ENCODE measurements around the gene TM4SF20.

The TM4SF20 gene

GRCh38 chr2:227324642-227324994, 54.5 kb downstream of the TM4SF20 start:
- no peak for TF ChIP-seq CTCF (IDR thresholded peaks at IDR 0.05; ENCODE audit: control insufficient read depth, insufficient read depth, low read depth, low read length, missing control alignments)
- peak overlapping the region; percentile 84 for H3K4me3 ChIP-seq (ENCODE audit: control insufficient read depth, low read depth, low read length)
- no peak for DNase-seq (ENCODE audit: low read depth)

DNA sequence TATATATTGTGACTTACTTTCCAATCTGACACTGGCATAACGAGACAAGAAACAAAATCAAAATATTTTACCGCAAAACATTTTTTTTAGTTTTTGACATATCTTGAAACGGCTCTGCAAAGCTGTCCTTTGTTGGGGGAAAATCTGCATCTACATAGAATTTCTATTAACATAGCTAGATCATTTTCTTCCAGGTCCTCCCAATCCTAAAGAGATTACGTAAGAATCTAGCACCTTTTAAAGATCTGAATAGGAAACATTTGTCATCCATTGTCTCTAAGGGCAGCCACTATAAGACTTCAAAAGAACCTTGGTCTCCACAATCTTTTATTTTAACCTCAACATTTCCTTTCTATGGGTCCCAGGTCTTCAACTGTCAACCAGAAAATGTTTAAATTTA, 55.3 kb downstream of the TM4SF20 start:
- DNase-seq (ENCODE audit: low read depth) = no peak
- no peak overlapping the region for H3K4me3 ChIP-seq (ENCODE audit: control insufficient read depth, low read depth, low read length)
- no peak for TF ChIP-seq CTCF (IDR thresholded peaks at IDR 0.05; ENCODE audit: control insufficient read depth, insufficient read depth, low read depth, low read length, missing control alignments)

DNA sequence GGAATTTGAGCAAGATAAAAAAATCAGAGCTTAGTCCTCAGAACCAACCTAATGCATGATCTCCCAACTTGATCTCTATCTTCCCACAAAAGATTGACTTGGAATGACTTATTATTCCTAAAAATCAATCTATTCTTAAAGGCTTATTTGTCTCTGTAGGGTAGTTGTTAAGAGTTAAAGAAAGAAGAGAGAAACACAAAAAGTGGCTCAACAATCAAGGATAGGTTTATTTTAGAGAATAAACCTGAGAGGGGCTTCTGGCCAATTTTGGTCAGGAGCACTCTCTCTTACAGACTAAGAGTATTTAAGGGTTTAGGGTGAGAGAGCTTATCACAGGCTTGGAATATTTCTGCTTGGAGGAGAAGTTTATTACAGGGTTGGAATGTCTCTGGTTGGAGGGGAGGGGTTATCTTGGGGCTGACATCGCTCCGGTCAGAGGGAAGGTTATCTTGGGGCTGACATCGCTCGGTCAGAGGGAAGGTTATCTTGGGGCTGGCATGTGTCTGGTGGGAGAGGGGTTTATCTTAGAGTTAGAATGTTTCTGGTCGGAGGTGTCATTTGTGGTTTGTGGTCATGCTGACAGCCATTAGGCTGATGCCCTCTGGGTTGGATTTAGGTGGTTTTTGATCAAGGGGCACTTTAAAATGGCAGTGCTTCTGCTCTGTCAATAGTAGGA, 56.4 kb downstream of the TM4SF20 start:
- TF ChIP-seq CTCF (IDR thresholded peaks at IDR 0.05; ENCODE audit: control insufficient read depth, insufficient read depth, low read depth, low read length, missing control alignments) = no peak
- no peak for DNase-seq (ENCODE audit: low read depth)
- H3K4me3 ChIP-seq (ENCODE audit: control insufficient read depth, low read depth, low read length) = no peak overlapping the region

GRCh38 chr2:227320305-227321094, 58.6 kb downstream of the TM4SF20 start:
- no peak for DNase-seq (ENCODE audit: low read depth)
- no peak overlapping the region for H3K4me3 ChIP-seq (ENCODE audit: control insufficient read depth, low read depth, low read length)
- TF ChIP-seq CTCF (IDR thresholded peaks at IDR 0.05; ENCODE audit: control insufficient read depth, insufficient read depth, low read depth, low read length, missing control alignments) = no peak

- no peak for DNase-seq (ENCODE audit: low read depth)
- no peak overlapping the region for H3K4me3 ChIP-seq (ENCODE audit: control insufficient read depth, low read depth, low read length)
- no peak for TF ChIP-seq CTCF (IDR thresholded peaks at IDR 0.05; ENCODE audit: control insufficient read depth, insufficient read depth, low read depth, low read length, missing control alignments)
These were observed 61.3 kb downstream of the TM4SF20 start for GRCh38 chr2:227317834-227318233.

- no peak for TF ChIP-seq CTCF (IDR thresholded peaks at IDR 0.05; ENCODE audit: control insufficient read depth, insufficient read depth, low read depth, low read length, missing control alignments)
- no peak overlapping the region for H3K4me3 ChIP-seq (ENCODE audit: control insufficient read depth, low read depth, low read length)
- no peak for DNase-seq (ENCODE audit: low read depth)
These were observed 65.8 kb downstream of the TM4SF20 start for GRCh38 chr2:227313310-227313709.

All from AG09309 (cell line).